ENCODE data around the gene POC1A. TPM values are rescaled to one million over a fixed set of nuclear protein-coding genes. Genes with fewer than 3 reads are reported as not detected.

Gene POC1A
- total and polyA plus RNA-seq, 2 experiments from 2014 or later: 19.1 to 26.7 TPM

DNA sequence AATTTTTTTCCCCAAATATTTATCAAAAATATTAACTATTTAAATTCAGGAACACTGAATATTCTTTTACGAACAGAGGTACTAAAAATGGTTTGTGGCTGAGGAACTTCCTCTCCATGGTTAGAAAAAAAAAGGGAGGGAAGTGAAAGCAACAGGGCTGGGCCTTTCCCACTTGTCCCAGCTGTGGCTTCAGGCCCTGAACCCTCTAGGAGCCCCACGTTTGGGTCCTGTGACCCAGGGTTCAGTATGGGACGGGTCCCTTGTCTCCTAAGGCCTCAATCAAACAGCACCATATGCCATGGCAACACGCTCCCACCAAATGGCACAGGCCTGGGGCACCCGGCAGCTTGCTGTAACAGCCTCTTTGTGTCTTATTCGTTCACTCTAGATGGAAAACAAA, 32.4 kb downstream of the POC1A start:
- Mint-ChIP-seq H3K4me1 (no peaks in the 10 kb centered on the region), H3K27me3 (ENCODE audit: insufficient read depth, low read depth, poor library complexity) (peaks cover 7% of the 10 kb centered on the region), H3K27ac (no peak overlapping the region), H3K4me3 (no peak overlapping the region), H3K9me3 (no peaks in the 10 kb centered on the region), H3K36me3 (ENCODE audit: low read depth) (peaks cover 57% of the 10 kb centered on the region)
- ATAC-seq (no peak), DNase-seq (ENCODE audit: low spot score) (no peak)
- H3K36me3 ChIP-seq (ENCODE audit: insufficient read depth): peaks cover 16% of the 10 kb centered on the region
- TF ChIP-seq EZH2phosphoT487 (IDR thresholded peaks at IDR 0.05; ENCODE audit: unreplicated experiment): no peak
- TF ChIP-seq POLR2AphosphoS5 (IDR thresholded peaks at IDR 0.05; ENCODE audit: low read depth): no peak
- TF ChIP-seq NANOG (IDR thresholded peaks at IDR 0.05; ENCODE audit: borderline replicate concordance): no peak
- no peak for TF ChIP-seq STAT1 (IDR thresholded peaks at IDR 0.05; ENCODE audit: unreplicated experiment)
- TF ChIP-seq, protein P1, sequence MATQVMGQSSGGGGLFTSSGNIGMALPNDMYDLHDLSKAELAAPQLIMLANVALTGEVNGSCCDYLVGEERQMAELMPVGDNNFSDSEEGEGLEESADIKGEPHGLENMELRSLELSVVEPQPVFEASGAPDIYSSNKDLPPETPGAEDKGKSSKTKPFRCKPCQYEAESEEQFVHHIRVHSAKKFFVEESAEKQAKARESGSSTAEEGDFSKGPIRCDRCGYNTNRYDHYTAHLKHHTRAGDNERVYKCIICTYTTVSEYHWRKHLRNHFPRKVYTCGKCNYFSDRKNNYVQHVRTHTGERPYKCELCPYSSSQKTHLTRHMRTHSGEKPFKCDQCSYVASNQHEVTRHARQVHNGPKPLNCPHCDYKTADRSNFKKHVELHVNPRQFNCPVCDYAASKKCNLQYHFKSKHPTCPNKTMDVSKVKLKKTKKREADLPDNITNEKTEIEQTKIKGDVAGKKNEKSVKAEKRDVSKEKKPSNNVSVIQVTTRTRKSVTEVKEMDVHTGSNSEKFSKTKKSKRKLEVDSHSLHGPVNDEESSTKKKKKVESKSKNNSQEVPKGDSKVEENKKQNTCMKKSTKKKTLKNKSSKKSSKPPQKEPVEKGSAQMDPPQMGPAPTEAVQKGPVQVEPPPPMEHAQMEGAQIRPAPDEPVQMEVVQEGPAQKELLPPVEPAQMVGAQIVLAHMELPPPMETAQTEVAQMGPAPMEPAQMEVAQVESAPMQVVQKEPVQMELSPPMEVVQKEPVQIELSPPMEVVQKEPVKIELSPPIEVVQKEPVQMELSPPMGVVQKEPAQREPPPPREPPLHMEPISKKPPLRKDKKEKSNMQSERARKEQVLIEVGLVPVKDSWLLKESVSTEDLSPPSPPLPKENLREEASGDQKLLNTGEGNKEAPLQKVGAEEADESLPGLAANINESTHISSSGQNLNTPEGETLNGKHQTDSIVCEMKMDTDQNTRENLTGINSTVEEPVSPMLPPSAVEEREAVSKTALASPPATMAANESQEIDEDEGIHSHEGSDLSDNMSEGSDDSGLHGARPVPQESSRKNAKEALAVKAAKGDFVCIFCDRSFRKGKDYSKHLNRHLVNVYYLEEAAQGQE (IDR thresholded peaks at IDR 0.05; ENCODE audit: unreplicated experiment): no peak
- TF ChIP-seq, protein P2, sequence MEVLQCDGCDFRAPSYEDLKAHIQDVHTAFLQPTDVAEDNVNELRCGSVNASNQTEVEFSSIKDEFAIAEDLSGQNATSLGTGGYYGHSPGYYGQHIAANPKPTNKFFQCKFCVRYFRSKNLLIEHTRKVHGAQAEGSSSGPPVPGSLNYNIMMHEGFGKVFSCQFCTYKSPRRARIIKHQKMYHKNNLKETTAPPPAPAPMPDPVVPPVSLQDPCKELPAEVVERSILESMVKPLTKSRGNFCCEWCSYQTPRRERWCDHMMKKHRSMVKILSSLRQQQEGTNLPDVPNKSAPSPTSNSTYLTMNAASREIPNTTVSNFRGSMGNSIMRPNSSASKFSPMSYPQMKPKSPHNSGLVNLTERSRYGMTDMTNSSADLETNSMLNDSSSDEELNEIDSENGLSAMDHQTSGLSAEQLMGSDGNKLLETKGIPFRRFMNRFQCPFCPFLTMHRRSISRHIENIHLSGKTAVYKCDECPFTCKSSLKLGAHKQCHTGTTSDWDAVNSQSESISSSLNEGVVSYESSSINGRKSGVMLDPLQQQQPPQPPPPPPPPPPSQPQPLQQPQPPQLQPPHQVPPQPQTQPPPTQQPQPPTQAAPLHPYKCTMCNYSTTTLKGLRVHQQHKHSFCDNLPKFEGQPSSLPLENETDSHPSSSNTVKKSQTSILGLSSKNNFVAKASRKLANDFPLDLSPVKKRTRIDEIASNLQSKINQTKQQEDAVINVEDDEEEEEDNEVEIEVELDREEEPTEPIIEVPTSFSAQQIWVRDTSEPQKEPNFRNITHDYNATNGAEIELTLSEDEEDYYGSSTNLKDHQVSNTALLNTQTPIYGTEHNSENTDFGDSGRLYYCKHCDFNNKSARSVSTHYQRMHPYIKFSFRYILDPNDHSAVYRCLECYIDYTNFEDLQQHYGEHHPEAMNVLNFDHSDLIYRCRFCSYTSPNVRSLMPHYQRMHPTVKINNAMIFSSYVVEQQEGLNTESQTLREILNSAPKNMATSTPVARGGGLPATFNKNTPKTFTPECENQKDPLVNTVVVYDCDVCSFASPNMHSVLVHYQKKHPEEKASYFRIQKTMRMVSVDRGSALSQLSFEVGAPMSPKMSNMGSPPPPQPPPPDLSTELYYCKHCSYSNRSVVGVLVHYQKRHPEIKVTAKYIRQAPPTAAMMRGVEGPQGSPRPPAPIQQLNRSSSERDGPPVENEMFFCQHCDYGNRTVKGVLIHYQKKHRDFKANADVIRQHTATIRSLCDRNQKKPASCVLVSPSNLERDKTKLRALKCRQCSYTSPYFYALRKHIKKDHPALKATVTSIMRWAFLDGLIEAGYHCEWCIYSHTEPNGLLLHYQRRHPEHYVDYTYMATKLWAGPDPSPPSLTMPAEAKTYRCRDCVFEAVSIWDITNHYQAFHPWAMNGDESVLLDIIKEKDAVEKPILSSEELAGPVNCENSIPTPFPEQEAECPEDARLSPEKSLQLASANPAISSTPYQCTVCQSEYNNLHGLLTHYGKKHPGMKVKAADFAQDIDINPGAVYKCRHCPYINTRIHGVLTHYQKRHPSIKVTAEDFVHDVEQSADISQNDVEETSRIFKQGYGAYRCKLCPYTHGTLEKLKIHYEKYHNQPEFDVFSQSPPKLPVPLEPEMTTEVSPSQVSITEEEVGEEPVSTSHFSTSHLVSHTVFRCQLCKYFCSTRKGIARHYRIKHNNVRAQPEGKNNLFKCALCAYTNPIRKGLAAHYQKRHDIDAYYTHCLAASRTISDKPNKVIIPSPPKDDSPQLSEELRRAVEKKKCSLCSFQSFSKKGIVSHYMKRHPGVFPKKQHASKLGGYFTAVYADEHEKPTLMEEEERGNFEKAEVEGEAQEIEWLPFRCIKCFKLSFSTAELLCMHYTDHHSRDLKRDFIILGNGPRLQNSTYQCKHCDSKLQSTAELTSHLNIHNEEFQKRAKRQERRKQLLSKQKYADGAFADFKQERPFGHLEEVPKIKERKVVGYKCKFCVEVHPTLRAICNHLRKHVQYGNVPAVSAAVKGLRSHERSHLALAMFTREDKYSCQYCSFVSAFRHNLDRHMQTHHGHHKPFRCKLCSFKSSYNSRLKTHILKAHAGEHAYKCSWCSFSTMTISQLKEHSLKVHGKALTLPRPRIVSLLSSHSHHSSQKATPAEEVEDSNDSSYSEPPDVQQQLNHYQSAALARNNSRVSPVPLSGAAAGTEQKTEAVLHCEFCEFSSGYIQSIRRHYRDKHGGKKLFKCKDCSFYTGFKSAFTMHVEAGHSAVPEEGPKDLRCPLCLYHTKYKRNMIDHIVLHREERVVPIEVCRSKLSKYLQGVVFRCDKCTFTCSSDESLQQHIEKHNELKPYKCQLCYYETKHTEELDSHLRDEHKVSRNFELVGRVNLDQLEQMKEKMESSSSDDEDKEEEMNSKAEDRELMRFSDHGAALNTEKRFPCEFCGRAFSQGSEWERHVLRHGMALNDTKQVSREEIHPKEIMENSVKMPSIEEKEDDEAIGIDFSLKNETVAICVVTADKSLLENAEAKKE (CRISPR knock-in tag; IDR thresholded peaks at IDR 0.05): no peak
- TF ChIP-seq, protein P3, sequence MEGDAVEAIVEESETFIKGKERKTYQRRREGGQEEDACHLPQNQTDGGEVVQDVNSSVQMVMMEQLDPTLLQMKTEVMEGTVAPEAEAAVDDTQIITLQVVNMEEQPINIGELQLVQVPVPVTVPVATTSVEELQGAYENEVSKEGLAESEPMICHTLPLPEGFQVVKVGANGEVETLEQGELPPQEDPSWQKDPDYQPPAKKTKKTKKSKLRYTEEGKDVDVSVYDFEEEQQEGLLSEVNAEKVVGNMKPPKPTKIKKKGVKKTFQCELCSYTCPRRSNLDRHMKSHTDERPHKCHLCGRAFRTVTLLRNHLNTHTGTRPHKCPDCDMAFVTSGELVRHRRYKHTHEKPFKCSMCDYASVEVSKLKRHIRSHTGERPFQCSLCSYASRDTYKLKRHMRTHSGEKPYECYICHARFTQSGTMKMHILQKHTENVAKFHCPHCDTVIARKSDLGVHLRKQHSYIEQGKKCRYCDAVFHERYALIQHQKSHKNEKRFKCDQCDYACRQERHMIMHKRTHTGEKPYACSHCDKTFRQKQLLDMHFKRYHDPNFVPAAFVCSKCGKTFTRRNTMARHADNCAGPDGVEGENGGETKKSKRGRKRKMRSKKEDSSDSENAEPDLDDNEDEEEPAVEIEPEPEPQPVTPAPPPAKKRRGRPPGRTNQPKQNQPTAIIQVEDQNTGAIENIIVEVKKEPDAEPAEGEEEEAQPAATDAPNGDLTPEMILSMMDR (conservative IDR thresholded peaks at IDR 0.05; ENCODE audit: low read depth in 2 of 2): no peak
- TF ChIP-seq JUNB (IDR thresholded peaks at IDR 0.05; ENCODE audit: unreplicated experiment): no peak
- no peak for TF ChIP-seq ZNF331 (CRISPR knock-in tag; IDR thresholded peaks at IDR 0.05; ENCODE audit: low read depth)
- TF ChIP-seq EZH2 (IDR thresholded peaks at IDR 0.05; ENCODE audit: low read depth, unreplicated experiment): no peak
- TF ChIP-seq CREB1 (CRISPR knock-in tag; IDR thresholded peaks at IDR 0.05; ENCODE audit: low read depth): no peak
- no peak for TF ChIP-seq ZNF114 (CRISPR knock-in tag; IDR thresholded peaks at IDR 0.05)
- TF ChIP-seq, protein P4, sequence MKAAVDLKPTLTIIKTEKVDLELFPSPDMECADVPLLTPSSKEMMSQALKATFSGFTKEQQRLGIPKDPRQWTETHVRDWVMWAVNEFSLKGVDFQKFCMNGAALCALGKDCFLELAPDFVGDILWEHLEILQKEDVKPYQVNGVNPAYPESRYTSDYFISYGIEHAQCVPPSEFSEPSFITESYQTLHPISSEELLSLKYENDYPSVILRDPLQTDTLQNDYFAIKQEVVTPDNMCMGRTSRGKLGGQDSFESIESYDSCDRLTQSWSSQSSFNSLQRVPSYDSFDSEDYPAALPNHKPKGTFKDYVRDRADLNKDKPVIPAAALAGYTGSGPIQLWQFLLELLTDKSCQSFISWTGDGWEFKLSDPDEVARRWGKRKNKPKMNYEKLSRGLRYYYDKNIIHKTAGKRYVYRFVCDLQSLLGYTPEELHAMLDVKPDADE (IDR thresholded peaks at IDR 0.05): no peak
- no peak overlapping the region for H3K4me2 ChIP-seq
- H3K4me1 ChIP-seq (ENCODE audit: insufficient read depth): no peaks in the 10 kb centered on the region
- no peak overlapping the region for H3K4me3 ChIP-seq
- H4K20me1 ChIP-seq (replicated peaks; ENCODE audit: insufficient read depth): no peaks in the 10 kb centered on the region
- H3K27me3 ChIP-seq (ENCODE audit: insufficient read depth): no peaks in the 10 kb centered on the region
- no peaks in the 10 kb centered on the region for H3K9me2 ChIP-seq (ENCODE audit: insufficient read depth)
- no peak overlapping the region for H3K27ac ChIP-seq (ENCODE audit: low read depth)
- no peak overlapping the region for H2AFZ ChIP-seq
- no peaks in the 10 kb centered on the region for H3F3A ChIP-seq (replicated peaks; ENCODE audit: low read depth)
- no peaks in the 10 kb centered on the region for H3K79me2 ChIP-seq (replicated peaks; ENCODE audit: insufficient read depth)

Data from GM23338 (cell line).